ENCODE measurements around the gene LEF1. TPM values are rescaled to one million over a fixed set of nuclear protein-coding genes. Genes with fewer than 3 reads are reported as not detected.
"Not testable (repeated sequence)": the region's sequence is repeated elsewhere in the genome, so short reads cannot be mapped to it uniquely, and the experiment has no call there.

The LEF1 gene
- total RNA-seq, 1 experiment from 2014 or later: 0.54 TPM

- BruUV-seq (replicated peaks): no TSS peak
- no peak for DNase-seq (ENCODE audit: low read depth, low spot score)
- H3K4me3 ChIP-seq (ENCODE audit: low read depth in 2 of 2, low read length in 2 of 2): no peak overlapping the region
- no peaks in the 10 kb centered on the region for H3K36me3 ChIP-seq (ENCODE audit: control insufficient read depth, insufficient read depth, low read length)
- ChIA-PET CTCF (interaction anchor here (0.7 kb wide), 2 partner anchors 41 to 483 kb away, joined by 3 to 4 read pairs; no protein-coding TSS in a partner anchor), POLR2A (interaction anchor here (0.6 to 0.7 kb wide), 3 partner anchors 9 to 31 kb away, joined by 4 to 8 read pairs (median 5); no protein-coding TSS in a partner anchor)
- H3K27me3 ChIP-seq (ENCODE audit: control insufficient read depth, insufficient read depth, low read length): no peaks in the 10 kb centered on the region
- intact Hi-C loops (cut with micrococcal nuclease; ENCODE audit: unreplicated experiment) (no loop called here), in situ Hi-C loops (cut with HindIII; ENCODE audit: low pct_unique_long_range_greater_than_20kb, low sequenced_read_pairs) (no loop called here)
- H3K27ac ChIP-seq (ENCODE audit: low read length): no peak overlapping the region
- no peaks in the 10 kb centered on the region for H3K9me3 ChIP-seq (ENCODE audit: control insufficient read depth, insufficient read depth, low read depth, low read length)
- TF ChIP-seq TCF7L2 (IDR thresholded peaks at IDR 0.05; ENCODE audit: low read depth, low read length) (no peak), SIN3A (IDR thresholded peaks at IDR 0.05; ENCODE audit: borderline replicate concordance, insufficient read depth, low read depth, low read length) (no peak), REST (IDR thresholded peaks at IDR 0.05; ENCODE audit: insufficient read depth in 1 of 2, low read depth in 2 of 2, low read length in 1 of 2) (no peak), POLR2AphosphoS5 (IDR thresholded peaks at IDR 0.05; ENCODE audit: low read depth, low read length) (no peak), CTCF (IDR thresholded peaks at IDR 0.05) (no peak)
- H3K4me1 ChIP-seq (ENCODE audit: control insufficient read depth, insufficient read depth, low read length): no peaks in the 10 kb centered on the region
- ATAC-seq: no peak
Observed at GRCh38 chr4:108013955-108014354, 154.8 kb downstream of the LEF1 start.

GRCh38 chr4:108013327-108013726, 155.4 kb downstream of the LEF1 start:
- H3K4me1 ChIP-seq (ENCODE audit: control insufficient read depth, insufficient read depth, low read length): no peaks in the 10 kb centered on the region
- H3K27me3 ChIP-seq (ENCODE audit: control insufficient read depth, insufficient read depth, low read length): no peaks in the 10 kb centered on the region
- DNase-seq (ENCODE audit: low read depth, low spot score) (no peak), ATAC-seq (no peak)
- intact Hi-C loops (cut with micrococcal nuclease; ENCODE audit: unreplicated experiment) (no loop called here), in situ Hi-C loops (cut with HindIII; ENCODE audit: low pct_unique_long_range_greater_than_20kb, low sequenced_read_pairs) (no loop called here)
- no peaks in the 10 kb centered on the region for H3K9me3 ChIP-seq (ENCODE audit: control insufficient read depth, insufficient read depth, low read depth, low read length)
- BruUV-seq (replicated peaks): no TSS peak
- POLR2A ChIA-PET: no interaction called here
- no peak overlapping the region for H3K4me3 ChIP-seq (ENCODE audit: low read depth in 2 of 2, low read length in 2 of 2)
- TF ChIP-seq SIN3A (IDR thresholded peaks at IDR 0.05; ENCODE audit: borderline replicate concordance, insufficient read depth, low read depth, low read length): no peak
- TF ChIP-seq CTCF (IDR thresholded peaks at IDR 0.05): no peak
- no peak for TF ChIP-seq TCF7L2 (IDR thresholded peaks at IDR 0.05; ENCODE audit: low read depth, low read length)
- no peak for TF ChIP-seq POLR2AphosphoS5 (IDR thresholded peaks at IDR 0.05; ENCODE audit: low read depth, low read length)
- TF ChIP-seq REST (IDR thresholded peaks at IDR 0.05; ENCODE audit: insufficient read depth in 1 of 2, low read depth in 2 of 2, low read length in 1 of 2): no peak
- CTCF ChIA-PET: no interaction called here
- H3K27ac ChIP-seq (ENCODE audit: low read length): no peak overlapping the region
- H3K36me3 ChIP-seq (ENCODE audit: control insufficient read depth, insufficient read depth, low read length): no peaks in the 10 kb centered on the region

- H3K27me3 ChIP-seq (ENCODE audit: control insufficient read depth, insufficient read depth, low read length); DNase-seq (ENCODE audit: low read depth, low spot score); H3K36me3 ChIP-seq (ENCODE audit: control insufficient read depth, insufficient read depth, low read length); POLR2A ChIA-PET; CTCF ChIA-PET; in situ Hi-C loops (cut with HindIII; ENCODE audit: low pct_unique_long_range_greater_than_20kb, low sequenced_read_pairs); BruUV-seq (replicated peaks); ATAC-seq; H3K4me1 ChIP-seq (ENCODE audit: control insufficient read depth, insufficient read depth, low read length); intact Hi-C loops (cut with micrococcal nuclease; ENCODE audit: unreplicated experiment); H3K4me3 ChIP-seq (ENCODE audit: low read depth in 2 of 2, low read length in 2 of 2); H3K27ac ChIP-seq (ENCODE audit: low read length); H3K9me3 ChIP-seq (ENCODE audit: control insufficient read depth, insufficient read depth, low read depth, low read length): not testable (repeated sequence)
Observed at GRCh38 chr4:108012382-108012781, 156.3 kb downstream of the LEF1 start.
